Measurements from ENCODE around the gene LRIT2.

Gene LRIT2

DNA sequence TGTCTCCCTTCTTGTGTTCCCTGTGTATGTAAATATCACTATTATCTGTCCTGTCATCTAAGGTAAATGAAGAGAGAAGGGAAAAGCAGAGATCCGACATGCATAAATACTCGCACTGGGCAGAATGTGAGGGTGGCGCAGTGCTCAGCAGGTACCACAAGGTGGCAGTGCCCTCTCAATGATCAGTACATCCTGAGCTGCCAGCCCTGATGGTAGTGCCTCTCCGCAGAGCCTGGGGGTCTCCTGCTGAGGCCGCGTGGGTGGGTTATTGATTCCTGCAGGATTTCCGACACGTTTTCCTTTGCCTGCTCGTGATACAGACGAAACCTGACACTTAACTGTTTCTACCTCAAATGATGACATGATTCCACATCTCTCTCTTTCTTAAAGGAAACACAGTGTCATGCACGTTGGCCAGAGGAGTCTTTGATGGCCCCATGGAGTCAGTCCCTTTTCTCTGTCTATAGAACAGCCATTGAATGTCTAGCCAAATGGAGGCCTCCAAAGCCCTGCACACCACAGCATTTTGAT is 39.3 kb upstream of the LRIT2 start:
- Histone ChIP-seq H4K20me1 (ENCODE audit: insufficient read depth, low read length, poor library complexity, severe bottlenecking) (no peaks in the 10 kb centered on the region), H3K9ac (ENCODE audit: low read depth, low read length, poor library complexity, severe bottlenecking) (no peak overlapping the region), H3K27me3 (ENCODE audit: insufficient read depth, low read length, poor library complexity, severe bottlenecking) (no peaks in the 10 kb centered on the region), H3K36me3 (ENCODE audit: insufficient read depth, low read length) (no peaks in the 10 kb centered on the region), H3F3A (ENCODE audit: low read depth) (no peaks in the 10 kb centered on the region), H3K4me2 (ENCODE audit: low read depth, low read length, poor library complexity, severe bottlenecking) (no peak overlapping the region), H3K79me2 (ENCODE audit: insufficient read depth, low read length) (no peaks in the 10 kb centered on the region), H3K4me1 (ENCODE audit: insufficient read depth, low read length, poor library complexity, severe bottlenecking) (no peaks in the 10 kb centered on the region), H3K9me2 (replicated peaks; ENCODE audit: low read depth, low read length) (no peaks in the 10 kb centered on the region), H3K9me3 (ENCODE audit: insufficient read depth, low read depth, low read length) (no peaks in the 10 kb centered on the region), H2AFZ (ENCODE audit: low read length) (no peak overlapping the region), H3K4me3 (ENCODE audit: low read length, poor library complexity, severe bottlenecking) (no peak overlapping the region)
- TF ChIP-seq EZH2phosphoT487 (IDR thresholded peaks at IDR 0.05; ENCODE audit: borderline replicate concordance), result no peak
- TF ChIP-seq, protein P1, sequence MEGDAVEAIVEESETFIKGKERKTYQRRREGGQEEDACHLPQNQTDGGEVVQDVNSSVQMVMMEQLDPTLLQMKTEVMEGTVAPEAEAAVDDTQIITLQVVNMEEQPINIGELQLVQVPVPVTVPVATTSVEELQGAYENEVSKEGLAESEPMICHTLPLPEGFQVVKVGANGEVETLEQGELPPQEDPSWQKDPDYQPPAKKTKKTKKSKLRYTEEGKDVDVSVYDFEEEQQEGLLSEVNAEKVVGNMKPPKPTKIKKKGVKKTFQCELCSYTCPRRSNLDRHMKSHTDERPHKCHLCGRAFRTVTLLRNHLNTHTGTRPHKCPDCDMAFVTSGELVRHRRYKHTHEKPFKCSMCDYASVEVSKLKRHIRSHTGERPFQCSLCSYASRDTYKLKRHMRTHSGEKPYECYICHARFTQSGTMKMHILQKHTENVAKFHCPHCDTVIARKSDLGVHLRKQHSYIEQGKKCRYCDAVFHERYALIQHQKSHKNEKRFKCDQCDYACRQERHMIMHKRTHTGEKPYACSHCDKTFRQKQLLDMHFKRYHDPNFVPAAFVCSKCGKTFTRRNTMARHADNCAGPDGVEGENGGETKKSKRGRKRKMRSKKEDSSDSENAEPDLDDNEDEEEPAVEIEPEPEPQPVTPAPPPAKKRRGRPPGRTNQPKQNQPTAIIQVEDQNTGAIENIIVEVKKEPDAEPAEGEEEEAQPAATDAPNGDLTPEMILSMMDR (conservative IDR thresholded peaks at IDR 0.05; ENCODE audit: low read length), result peak; percentile 97

DNA sequence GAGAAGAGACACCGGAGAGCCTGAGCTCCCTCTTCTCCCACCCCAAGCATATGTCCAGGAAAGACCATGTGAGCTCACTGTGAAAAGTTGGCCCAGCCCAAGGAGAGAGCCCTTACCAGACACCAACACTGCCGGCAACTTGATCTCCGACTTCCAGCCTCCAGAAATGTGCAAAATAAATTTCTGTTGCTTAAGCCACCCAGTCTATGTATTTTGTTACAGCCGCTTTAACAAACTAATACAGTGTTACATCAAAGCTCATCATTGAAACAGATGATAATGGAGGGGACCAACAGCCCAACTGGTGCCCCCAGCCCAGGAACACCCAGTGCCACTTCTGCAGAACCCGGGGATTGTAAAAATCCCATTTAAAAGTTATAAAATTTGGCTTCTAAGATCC is 38.4 kb upstream of the LRIT2 start:
- no peaks in the 10 kb centered on the region for H3K27me3 ChIP-seq (ENCODE audit: insufficient read depth, low read length, poor library complexity, severe bottlenecking)
- H3K4me2 ChIP-seq (ENCODE audit: low read depth, low read length, poor library complexity, severe bottlenecking), result no peak overlapping the region
- no peak overlapping the region for H3K9ac ChIP-seq (ENCODE audit: low read depth, low read length, poor library complexity, severe bottlenecking)
- H2AFZ ChIP-seq (ENCODE audit: low read length), result no peak overlapping the region
- H3K79me2 ChIP-seq (ENCODE audit: insufficient read depth, low read length), result no peaks in the 10 kb centered on the region
- H4K20me1 ChIP-seq (ENCODE audit: insufficient read depth, low read length, poor library complexity, severe bottlenecking), result no peaks in the 10 kb centered on the region
- no peak overlapping the region for H3K4me3 ChIP-seq (ENCODE audit: low read length, poor library complexity, severe bottlenecking)
- H3K36me3 ChIP-seq (ENCODE audit: insufficient read depth, low read length), result no peaks in the 10 kb centered on the region
- H3K9me3 ChIP-seq (ENCODE audit: insufficient read depth, low read depth, low read length), result no peaks in the 10 kb centered on the region
- TF ChIP-seq EZH2phosphoT487 (IDR thresholded peaks at IDR 0.05; ENCODE audit: borderline replicate concordance), result no peak
- TF ChIP-seq, protein P1 (conservative IDR thresholded peaks at IDR 0.05; ENCODE audit: low read length), result no peak
- no peaks in the 10 kb centered on the region for H3F3A ChIP-seq (ENCODE audit: low read depth)
- no peaks in the 10 kb centered on the region for H3K9me2 ChIP-seq (replicated peaks; ENCODE audit: low read depth, low read length)
- H3K4me1 ChIP-seq (ENCODE audit: insufficient read depth, low read length, poor library complexity, severe bottlenecking), result no peaks in the 10 kb centered on the region

DNA sequence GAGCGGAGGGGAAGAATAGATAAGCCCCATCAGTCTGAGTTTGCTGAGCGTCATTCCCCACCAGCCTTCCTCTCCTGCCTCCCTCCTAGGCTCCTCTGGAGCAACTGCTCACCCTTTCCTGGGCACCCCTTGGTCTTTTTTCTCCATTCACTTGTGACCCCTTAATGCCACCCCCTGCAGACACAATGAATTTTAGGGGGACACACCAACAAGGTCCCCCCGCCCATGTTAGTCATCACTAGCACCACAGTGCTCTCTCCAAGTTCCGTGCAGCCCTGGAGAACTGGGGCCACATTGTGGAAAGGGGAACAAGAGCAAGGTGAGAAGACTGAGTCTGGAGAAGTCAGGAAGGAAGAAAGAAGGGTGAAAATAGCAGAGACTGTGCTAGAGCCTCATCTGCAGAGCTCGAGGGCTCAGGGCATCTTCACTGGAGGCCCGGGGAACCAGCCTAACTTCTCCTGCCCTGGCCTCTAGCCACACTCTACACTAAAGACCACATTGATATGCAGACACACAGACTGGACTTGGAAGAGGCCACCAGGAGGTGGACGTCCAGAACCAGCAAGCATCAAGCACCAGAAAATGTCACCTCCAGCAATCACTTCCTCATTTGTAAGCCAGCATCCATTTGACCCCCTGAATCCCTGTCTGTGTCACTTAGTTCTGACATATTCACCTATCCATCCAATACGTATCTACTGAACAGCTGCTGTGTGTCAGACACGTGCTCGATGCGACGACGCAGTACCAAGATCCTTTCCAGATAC is 37.0 kb upstream of the LRIT2 start:
- no peak overlapping the region for H3K9ac ChIP-seq (ENCODE audit: low read depth, low read length, poor library complexity, severe bottlenecking)
- TF ChIP-seq, protein P1 (conservative IDR thresholded peaks at IDR 0.05; ENCODE audit: low read length), result no peak
- no peak for TF ChIP-seq EZH2phosphoT487 (IDR thresholded peaks at IDR 0.05; ENCODE audit: borderline replicate concordance)
- H3K4me1 ChIP-seq (ENCODE audit: insufficient read depth, low read length, poor library complexity, severe bottlenecking), result no peaks in the 10 kb centered on the region
- H3K9me2 ChIP-seq (replicated peaks; ENCODE audit: low read depth, low read length), result no peaks in the 10 kb centered on the region
- H3F3A ChIP-seq (ENCODE audit: low read depth), result no peaks in the 10 kb centered on the region
- no peaks in the 10 kb centered on the region for H4K20me1 ChIP-seq (ENCODE audit: insufficient read depth, low read length, poor library complexity, severe bottlenecking)
- H2AFZ ChIP-seq (ENCODE audit: low read length), result no peak overlapping the region
- no peaks in the 10 kb centered on the region for H3K9me3 ChIP-seq (ENCODE audit: insufficient read depth, low read depth, low read length)
- no peaks in the 10 kb centered on the region for H3K79me2 ChIP-seq (ENCODE audit: insufficient read depth, low read length)
- no peaks in the 10 kb centered on the region for H3K27me3 ChIP-seq (ENCODE audit: insufficient read depth, low read length, poor library complexity, severe bottlenecking)
- H3K4me3 ChIP-seq (ENCODE audit: low read length, poor library complexity, severe bottlenecking), result no peak overlapping the region
- no peaks in the 10 kb centered on the region for H3K36me3 ChIP-seq (ENCODE audit: insufficient read depth, low read length)
- H3K4me2 ChIP-seq (ENCODE audit: low read depth, low read length, poor library complexity, severe bottlenecking), result no peak overlapping the region

Measured in Loucy (cell line).